ENCODE measurements around the gene RALA.

DNA sequence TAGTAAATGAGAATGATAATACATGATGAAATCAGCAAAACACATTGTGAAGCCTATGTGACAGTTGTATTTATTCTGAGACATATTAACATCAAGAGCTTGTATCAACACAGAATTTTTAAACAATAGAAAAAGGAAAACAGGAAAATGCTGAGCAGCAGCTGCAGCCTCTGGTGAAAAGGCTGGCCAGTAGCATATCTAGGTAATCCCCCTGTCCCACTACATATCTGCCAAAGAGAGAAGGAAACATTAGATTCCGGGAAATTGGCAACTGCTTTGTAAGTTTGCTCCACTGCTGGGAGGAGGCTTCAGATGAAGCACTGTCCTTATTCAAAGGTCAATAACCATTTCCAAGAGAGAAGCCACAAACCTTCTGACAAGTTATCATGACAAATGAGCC, 89.4 kb downstream of the RALA start:
- TF ChIP-seq CTCF (IDR thresholded peaks at IDR 0.05) (no peak), POLR2A (IDR thresholded peaks at IDR 0.05) (no peak)

All from thyroid gland (tissue), 4 donors.